HCT116 (cell line): ENCODE results near the gene SLC44A3. TPM values are rescaled to one million over a fixed set of nuclear protein-coding genes. Genes with fewer than 3 reads are reported as not detected.

ENCODE experiments used
- ATAC-seq: fragments of 200-7000 bp; cut with Tn5 transposase; 2 replicates; pipeline ENCODE4 v1.9.1; 2020; ENCODE audit warnings: mild to moderate bottlenecking, moderate library complexity
- BruUV-seq: library from RNA; stranded (reverse); fragments of 400-500 nt; replicated peaks from 2 replicates; lab custom pipeline; 2021; lab: Mats Ljungman, UMichigan
- CTCF ChIA-PET: fragments of 300-600 bp; sonication (Branson Sonifier 250); formaldehyde crosslinking; loops from one replicate; lab custom pipeline; 2021; ENCODE audit warnings: antibody characterized with exemption; lab: Charles Lee
- POLR2A ChIA-PET: fragments of 300-600, 350-600 bp; sonication (Branson Sonifier 250); formaldehyde crosslinking; loops from one replicate; lab custom pipeline; 2021; ENCODE audit warnings: antibody characterized with exemption; lab: Charles Lee
- RAD21 ChIA-PET, 2 experiments: fragments of 300-600 bp; sonication (Branson Sonifier 250); formaldehyde crosslinking; loops; one replicate each; lab custom pipeline; 2023; ENCODE audit warnings: low total read pairs in 2 of 2; ENCODE audit not compliant: uncharacterized antibody in 2 of 2, unreplicated experiment in 2 of 2, low non-redundant PET in 1 of 2; lab: Charles Lee
- DNase-seq: peaks from one replicate; pipeline ENCODE4 v3.0.0-alpha.2; 2010; ENCODE audit warnings: low read depth, low spot score
- H2AFZ ChIP-seq: fragments of 200-600 bp; shearing (Covaris generic), sonication (generic); 2 replicates; pipeline ENCODE4 v1.6.1; 2017; ENCODE audit warnings: low read depth, mixed run types, mixed read lengths, antibody characterized with exemption, low read length; ENCODE audit not compliant: poor library complexity, severe bottlenecking
- H3K27ac ChIP-seq: 2 replicates; pipeline ENCODE4 v1.5.1; 2012; ENCODE audit warnings: low read depth, low read length
- H3K27me3 ChIP-seq: fragments of 200-600 bp; sonication (generic); 2 replicates; pipeline ENCODE4 v1.6.1; 2016; ENCODE audit warnings: mixed run types, low read length, mixed read lengths; ENCODE audit not compliant: insufficient read depth
- H3K36me3 ChIP-seq, 2 experiments: fragments of 200-500 bp in 1 of 2; fragments of 200-600 bp in 1 of 2; sonication (Bioruptor generic) in 1 of 2; sonication (generic) in 1 of 2; 2 replicates each; pipeline versions ENCODE4 v1.5.1 to v1.6.1; 2014 to 2016; ENCODE audit warnings: low read length in 2 of 2, inconsistent platforms in 1 of 2, mixed read lengths in 1 of 2, mixed run types in 1 of 2; ENCODE audit not compliant: insufficient read depth in 2 of 2, control insufficient read depth in 1 of 2
- H3K4me1 ChIP-seq, 2 experiments: fragments of 200-600 bp in 1 of 2; sonication (generic) in 1 of 2; 2 replicates each; pipeline versions ENCODE4 v1.5.1 to v1.6.1; 2012 to 2017; ENCODE audit warnings: low read length in 2 of 2, inconsistent platforms in 1 of 2, mild to moderate bottlenecking in 1 of 2, mixed read lengths in 1 of 2, mixed run types in 1 of 2, moderate library complexity in 1 of 2; ENCODE audit not compliant: insufficient read depth in 2 of 2, control insufficient read depth in 1 of 2
- H3K4me2 ChIP-seq: fragments of 200-600 bp; sonication (generic); 2 replicates; pipeline ENCODE4 v1.6.1; 2017; ENCODE audit warnings: mixed run types, low read length, mixed read lengths
- H3K4me3 ChIP-seq, 2 experiments: fragments of 200-600 bp in 1 of 2; sonication (generic) in 1 of 2; replicated peaks in 1 of 2; 2 replicates each; pipeline ENCODE4 v1.5.1; 2011 to 2016; ENCODE audit warnings: low read length in 2 of 2, control low read depth in 1 of 2, low read depth in 1 of 2, mild to moderate bottlenecking in 1 of 2, mixed read lengths in 1 of 2, mixed run types in 1 of 2
- H3K79me2 ChIP-seq: fragments of 200-600 bp; sonication (generic); 2 replicates; pipeline ENCODE4 v1.6.1; 2017; ENCODE audit warnings: mild to moderate bottlenecking, mixed run types, low read length, moderate library complexity, mixed read lengths; ENCODE audit not compliant: insufficient read depth
- H3K9ac ChIP-seq: fragments of 200-600 bp; sonication (generic); 2 replicates; pipeline ENCODE4 v1.6.1; 2016; ENCODE audit warnings: low read length, mixed read lengths
- H3K9me2 ChIP-seq: fragments of 200-600 bp; sonication (generic), shearing (Covaris generic); 2 replicates; pipeline ENCODE4 v1.6.1; 2017; ENCODE audit warnings: mixed run types, mild to moderate bottlenecking, moderate library complexity; ENCODE audit not compliant: insufficient read depth
- H3K9me3 ChIP-seq, 2 experiments: fragments of 200-500 bp in 1 of 2; fragments of 200-600 bp in 1 of 2; sonication (Bioruptor generic) in 1 of 2; sonication (generic) in 1 of 2; 2 replicates each; pipeline ENCODE4 v1.6.1; 2014 to 2017; ENCODE audit warnings: low read length in 2 of 2, mixed read lengths in 2 of 2, inconsistent platforms in 1 of 2, low read depth in 1 of 2, mild to moderate bottlenecking in 1 of 2, mixed run types in 1 of 2, moderate library complexity in 1 of 2; ENCODE audit not compliant: control insufficient read depth in 1 of 2, insufficient read depth in 1 of 2
- H4K20me1 ChIP-seq: fragments of 200-600 bp; sonication (generic), shearing (Covaris generic); 2 replicates; pipeline ENCODE4 v1.6.1; 2017; ENCODE audit warnings: mixed run types, mild to moderate bottlenecking, moderate library complexity; ENCODE audit not compliant: insufficient read depth
- CBX3 ChIP-seq: IDR thresholded peaks from 2 replicates; pipeline ENCODE4 v1.6.1; 2012; ENCODE audit warnings: low read depth
- CEBPB ChIP-seq: IDR thresholded peaks from 2 replicates; pipeline ENCODE4 v1.6.1; 2012; ENCODE audit warnings: low read depth
- CTCF ChIP-seq, 3 experiments: fragments of 200-600 bp in 1 of 3; sonication (generic) in 1 of 3; IDR thresholded peaks in 2 of 3; conservative IDR thresholded peaks in 1 of 3; 2 replicates each; pipeline ENCODE4 v1.5.1; 2012 to 2017; ENCODE audit warnings: low read depth in 2 of 3, low read length in 2 of 3, antibody characterized with exemption in 1 of 3, borderline replicate concordance in 1 of 3, control low read depth in 1 of 3, mild to moderate bottlenecking in 1 of 3, mixed read lengths in 1 of 3, mixed run types in 1 of 3, moderate library complexity in 1 of 3; ENCODE audit not compliant: insufficient read depth in 1 of 3
- ELF1 ChIP-seq: IDR thresholded peaks from 2 replicates; pipeline ENCODE4 v1.6.1; 2012; ENCODE audit warnings: low read depth, borderline replicate concordance
- EZH2phosphoT487 ChIP-seq: fragments of 200-600 bp; IDR thresholded peaks from 2 replicates; pipeline ENCODE4 v1.6.1; 2018; ENCODE audit warnings: antibody characterized with exemption, borderline replicate concordance
- FOSL1 ChIP-seq: IDR thresholded peaks from 2 replicates; pipeline ENCODE4 v1.6.1; 2012; ENCODE audit warnings: low read depth
- JUND ChIP-seq: IDR thresholded peaks from 2 replicates; pipeline ENCODE4 v1.6.1; 2012
- MAX ChIP-seq: IDR thresholded peaks from 2 replicates; pipeline ENCODE4 v1.6.1; 2012
- POLR2AphosphoS5 ChIP-seq: IDR thresholded peaks from 2 replicates; pipeline ENCODE4 v1.6.1; 2011; ENCODE audit warnings: mild to moderate bottlenecking, low read depth, low read length, moderate library complexity
- RAD21 ChIP-seq: IDR thresholded peaks from 2 replicates; pipeline ENCODE4 v1.6.1; 2012; ENCODE audit warnings: low read depth, mild to moderate bottlenecking
- REST ChIP-seq: IDR thresholded peaks from 2 replicates; pipeline ENCODE4 v1.6.1; 2012; ENCODE audit warnings: low read depth
- SIN3A ChIP-seq: IDR thresholded peaks from 2 replicates; pipeline ENCODE4 v1.6.1; 2012; ENCODE audit warnings: low read depth
- SP1 ChIP-seq: IDR thresholded peaks from 2 replicates; pipeline ENCODE4 v1.6.1; 2012; ENCODE audit warnings: low read depth
- SRF ChIP-seq: IDR thresholded peaks from 2 replicates; pipeline ENCODE4 v1.6.1; 2012; ENCODE audit warnings: low read depth
- YY1 ChIP-seq: IDR thresholded peaks from 2 replicates; pipeline ENCODE4 v1.6.1; 2011; ENCODE audit warnings: low read length, low read depth, moderate library complexity, mild to moderate bottlenecking; ENCODE audit not compliant: insufficient replicate concordance; ENCODE audit errors: extremely low read depth
- ZBTB33 ChIP-seq: IDR thresholded peaks from 2 replicates; pipeline ENCODE4 v1.6.1; 2011; ENCODE audit warnings: mild to moderate bottlenecking, low read length, moderate library complexity; ENCODE audit not compliant: insufficient replicate concordance; ENCODE audit errors: extremely low read depth
- ZFX ChIP-seq: fragments of 450-650 bp; IDR thresholded peaks from 2 replicates; pipeline ENCODE4 v1.6.1; 2017
- ZNF274 ChIP-seq: fragments of 200-500 bp; sonication (Bioruptor generic); IDR thresholded peaks from 2 replicates; pipeline ENCODE4 v1.6.1; 2014; ENCODE audit warnings: mild to moderate bottlenecking, low read depth, low read length, inconsistent platforms
- intact Hi-C: fragments of 100-400 bp; cut with micrococcal nuclease; formaldehyde crosslinking; loops from 2 replicates; pipeline ENCODE4 v1.10.0; 2022
- total RNA-seq: library from RNA; stranded (reverse); gene quantifications from one replicate; pipeline ENCODE4 v1.2.1, GENCODE V29; 2021; ENCODE audit not compliant: unreplicated experiment

Gene SLC44A3
- total RNA-seq, 1 experiment from 2014 or later = 9.6 TPM

GRCh38 chr1:94931254-94931841, 111.2 kb downstream of the SLC44A3 start:
- Histone ChIP-seq H3K27me3 (no peaks in the 10 kb centered on the region), H3K9ac (no peak overlapping the region), H2AFZ (no peak overlapping the region), H3K4me2 (no peak overlapping the region), H3K79me2 (peaks cover 3% of the 10 kb centered on the region; the same call in 1 of the 2 replicates), H3K9me3 (no peaks in the 10 kb centered on the region), H3K9me2 (no peaks in the 10 kb centered on the region), H3K4me1 (peaks cover 4 to 14% of the 10 kb centered on the region in 2 experiments; a peak in 3 of 4 replicates)
- CTCF ChIA-PET = no interaction called here
- POLR2A ChIA-PET = no interaction called here
- RAD21 ChIA-PET = no interaction called here
- TF ChIP-seq ZNF274 (no peak), EZH2phosphoT487 (no peak), RAD21 (no peak), ELF1 (no peak), FOSL1 (no peak), SP1 (no peak), CTCF (IDR thresholded peaks at IDR 0.05 in 2 of 3, conservative IDR thresholded peaks at IDR 0.05 in 1 of 3; ENCODE audit: borderline replicate concordance in 1 of 3, insufficient read depth in 1 of 3, low read depth in 2 of 3, low read length in 2 of 3) (no peak), YY1 (no peak), ZFX (no peak), ZBTB33 (no peak), CBX3 (no peak), REST (no peak), MAX (no peak), JUND (no peak), SRF (no peak), CEBPB (no peak), POLR2AphosphoS5 (no peak), SIN3A (no peak)
- TF ChIP-seq, all 23 proteins: peak for 0
- no peak overlapping the region for H3K4me3 ChIP-seq
- no TSS peak for BruUV-seq
- no peak overlapping the region for H3K27ac ChIP-seq
- ATAC-seq = no peak
- DNase-seq = no peak
- H4K20me1 ChIP-seq = no peaks in the 10 kb centered on the region
- intact Hi-C loops = no loop called here
- H3K36me3 ChIP-seq = no peaks in the 10 kb centered on the region
